Endothelial cell of umbilical vein (primary cell): ENCODE measurements around the gene BHLHE23. TPM values are rescaled to one million over a fixed set of nuclear protein-coding genes. Genes with fewer than 3 reads are reported as not detected.

Experiments
- BruUV-seq: library from RNA; stranded (reverse); fragments of 400-500 nt; replicated peaks from 2 replicates; lab custom pipeline; 2021; lab: Mats Ljungman, UMichigan
- CTCF ChIA-PET: fragments of 300-600, 350-600 bp; sonication (Branson Sonifier 250); formaldehyde crosslinking; loops from one replicate; lab custom pipeline; 2021; ENCODE audit warnings: antibody characterized with exemption, inconsistent platforms; lab: Charles Lee
- POLR2A ChIA-PET: fragments of 300-600, 350-600 bp; sonication (Branson Sonifier 250); formaldehyde crosslinking; loops from one replicate; lab custom pipeline; 2021; ENCODE audit warnings: antibody characterized with exemption, inconsistent platforms; lab: Charles Lee
- DNase-seq: peaks from one replicate; pipeline ENCODE4 v3.0.0-alpha.2; 2011; ENCODE audit warnings: low read depth, low spot score
- FAIRE-seq: peaks from 2 replicates; lab custom pipeline; 2011; peaks lifted over from hg19 to GRCh38; lab: Jason Lieb, UNC
- H2AFZ ChIP-seq: 2 replicates; pipeline ENCODE4 v1.6.0; 2012; ENCODE audit warnings: low read depth, low read length, control low read depth, inconsistent platforms
- H3K27ac ChIP-seq: 2 replicates; pipeline ENCODE4 v1.5.1; 2011; ENCODE audit warnings: low read depth, mild to moderate bottlenecking, control low read depth, low read length, moderate library complexity; ENCODE audit not compliant: insufficient read depth
- H3K27me3 ChIP-seq, 2 experiments: 2 replicates each; pipeline versions ENCODE4 v1.6.0 to v1.6.1; 2011; ENCODE audit warnings: low read length in 2 of 2, mixed read lengths in 1 of 2; ENCODE audit not compliant: control insufficient read depth in 2 of 2, insufficient read depth in 2 of 2
- H3K36me3 ChIP-seq, 2 experiments: 2 replicates in 1 of 2; 3 replicates in 1 of 2; pipeline ENCODE4 v1.5.1; 2011; ENCODE audit warnings: low read length in 2 of 2, mild to moderate bottlenecking in 1 of 2, moderate library complexity in 1 of 2; ENCODE audit not compliant: control insufficient read depth in 2 of 2, insufficient read depth in 2 of 2; ENCODE audit errors: extremely low read depth in 1 of 2
- H3K4me1 ChIP-seq: 3 replicates; pipeline ENCODE4 v1.5.1; 2011; ENCODE audit warnings: mild to moderate bottlenecking, low read length; ENCODE audit not compliant: control insufficient read depth, insufficient read depth; ENCODE audit errors: extremely low read depth
- H3K4me2 ChIP-seq: 2 replicates; pipeline ENCODE4 v1.6.1; 2011; ENCODE audit warnings: low read length, control low read depth, mixed read lengths; ENCODE audit not compliant: insufficient read depth
- H3K4me3 ChIP-seq, 3 experiments: fragments of 200-600 bp in 1 of 3; sonication (generic), shearing (Covaris generic) in 1 of 3; replicated peaks in 1 of 3; 2 replicates each; pipeline ENCODE4 v1.5.1; 2011 to 2016; ENCODE audit warnings: control low read depth in 3 of 3, low read length in 3 of 3, mild to moderate bottlenecking in 2 of 3, inconsistent platforms in 1 of 3, low read depth in 1 of 3, moderate library complexity in 1 of 3; ENCODE audit not compliant: insufficient read depth in 1 of 3
- H3K79me2 ChIP-seq: 2 replicates; pipeline ENCODE4 v1.6.0; 2012; ENCODE audit warnings: low read length, inconsistent platforms; ENCODE audit not compliant: control insufficient read depth, insufficient read depth
- H3K9ac ChIP-seq: replicated peaks from 2 replicates; pipeline ENCODE3; 2011; ENCODE audit warnings: low read length, control low read depth; ENCODE audit not compliant: insufficient read depth; ENCODE audit errors: extremely low read depth
- H3K9me1 ChIP-seq: replicated peaks from 3 replicates; pipeline ENCODE4 v1.6.0; 2011; ENCODE audit warnings: mild to moderate bottlenecking, low read length; ENCODE audit not compliant: control insufficient read depth, insufficient read depth; ENCODE audit errors: extremely low read depth
- H3K9me3 ChIP-seq: replicated peaks from 2 replicates; pipeline ENCODE4 v1.5.1; 2012; ENCODE audit warnings: low read length, inconsistent platforms; ENCODE audit not compliant: control insufficient read depth, insufficient read depth
- H4K20me1 ChIP-seq: replicated peaks from 2 replicates; pipeline ENCODE3; 2011; ENCODE audit warnings: mild to moderate bottlenecking, low read length; ENCODE audit not compliant: control insufficient read depth, insufficient read depth; ENCODE audit errors: extremely low read depth
- CTCF ChIP-seq, 2 donors: IDR thresholded peaks; 1 replicate in 1 of 2; 2 replicates in 1 of 2; pipeline ENCODE4 v1.5.1; 2011; ENCODE audit warnings: low read length in 2 of 2, mild to moderate bottlenecking in 2 of 2, moderate library complexity in 2 of 2, control low read depth in 1 of 2, inconsistent platforms in 1 of 2, low read depth in 1 of 2; ENCODE audit not compliant: insufficient read depth in 1 of 2; ENCODE audit errors: extremely low read depth in 1 of 2
- EZH2 ChIP-seq: IDR thresholded peaks from 2 replicates; pipeline ENCODE4 v1.6.1; 2012; ENCODE audit warnings: borderline replicate concordance, low read depth, mild to moderate bottlenecking, moderate library complexity, low read length, inconsistent platforms; ENCODE audit not compliant: severe bottlenecking
- FOS ChIP-seq: IDR thresholded peaks from 2 replicates; pipeline ENCODE4 v1.6.1; 2011; ENCODE audit warnings: mild to moderate bottlenecking, low read length, moderate library complexity, borderline replicate concordance; ENCODE audit not compliant: insufficient read depth
- GATA2 ChIP-seq: IDR thresholded peaks from 2 replicates; pipeline ENCODE4 v1.7.0; 2011; ENCODE audit warnings: low read depth, mild to moderate bottlenecking, moderate library complexity, mixed read lengths, low read length; ENCODE audit not compliant: insufficient read length, insufficient read depth
- JUN ChIP-seq: IDR thresholded peaks from 2 replicates; pipeline ENCODE4 v1.6.1; 2011; ENCODE audit warnings: borderline replicate concordance, low read depth; ENCODE audit not compliant: insufficient read length, insufficient read depth
- MAX ChIP-seq: IDR thresholded peaks from 2 replicates; pipeline ENCODE4 v1.6.1; 2011; ENCODE audit not compliant: insufficient read depth, insufficient read length
- MYC ChIP-seq: IDR thresholded peaks from one replicate; pipeline ENCODE4 v1.6.1; 2011; ENCODE audit warnings: mild to moderate bottlenecking, low read depth, low read length
- POLR2A ChIP-seq: IDR thresholded peaks from 2 replicates; pipeline ENCODE4 v1.6.1; 2012; ENCODE audit warnings: low read depth, mild to moderate bottlenecking, control low read depth, low read length
- POLR2AphosphoS5 ChIP-seq: IDR thresholded peaks from 2 replicates; pipeline ENCODE4 v1.6.1; 2012; ENCODE audit warnings: low read depth, mild to moderate bottlenecking, control low read depth, low read length, moderate library complexity; ENCODE audit not compliant: insufficient read depth
- dilution Hi-C: fragments of 300-500 bp; cut with MboI; formaldehyde crosslinking; loops from one replicate; pipeline ENCODE4 v1.15.0; 2019; ENCODE audit warnings: low sequenced_read_pairs; ENCODE audit not compliant: extremely low pct_ligation_motif_present
- intact Hi-C: fragments of 100-400 bp; cut with micrococcal nuclease; formaldehyde crosslinking; loops from one replicate; pipeline ENCODE4 v1.10.0; 2022
- polyA plus RNA-seq, 4 experiments: library from polyadenylated mRNA; depleted of rRNA in 3 of 4; stranded (reverse) in 3 of 4; unstranded in 1 of 4; fragments of >200 nt; gene quantifications; 2 replicates each; pipeline versions ENCODE4 v1.2.1 to v1.2.3, GENCODE V29; 2011 to 2012; ENCODE audit warnings: missing spikeins in 1 of 4
- total RNA-seq: library from RNA; stranded (reverse); gene quantifications from 2 replicates; pipeline ENCODE4 v1.2.3, GENCODE V29; 2021

The BHLHE23 gene
- total and polyA plus RNA-seq, 2 donors (not counting 3 experiments of a cell fraction or from before 2014, with no cell fraction given) = not detected

- ChIA-PET POLR2A (no interaction called here), CTCF (interaction anchor here (0.9 kb wide), 1 partner anchor 12 kb away, joined by 5 read pairs; no protein-coding TSS in a partner anchor)
- dilution Hi-C loops (no loop called here), intact Hi-C loops (no loop called here)
- no peak overlapping the region for H3K27ac ChIP-seq
- peaks cover 5 to 8% of the 10 kb centered on the region in 2 experiments for H3K27me3 ChIP-seq
- no peaks in the 10 kb centered on the region for H3K79me2 ChIP-seq
- DNase-seq (no peak), FAIRE-seq (no peak)
- H3K4me1 ChIP-seq = no peaks in the 10 kb centered on the region
- H3K36me3 ChIP-seq = no peaks in the 10 kb centered on the region
- H4K20me1 ChIP-seq = no peaks in the 10 kb centered on the region
- no TSS peak for BruUV-seq
- no peak overlapping the region for H3K9ac ChIP-seq
- H2AFZ ChIP-seq = no peak overlapping the region
- H3K4me3 ChIP-seq = no peak overlapping the region
- H3K9me3 ChIP-seq = no peaks in the 10 kb centered on the region
- no peaks in the 10 kb centered on the region for H3K9me1 ChIP-seq
- TF ChIP-seq EZH2 = no peak
- no peak for TF ChIP-seq FOS
- no peak for TF ChIP-seq MAX
- no peak for TF ChIP-seq JUN
- TF ChIP-seq MYC = no peak
- no peak for TF ChIP-seq POLR2A
- TF ChIP-seq CTCF (IDR thresholded peaks at IDR 0.05; ENCODE audit: extremely low read depth in 1 of 2, insufficient read depth in 1 of 2, low read depth in 1 of 2, low read length in 2 of 2) = no peak
- TF ChIP-seq POLR2AphosphoS5 = no peak
- no peak for TF ChIP-seq GATA2
- no peak overlapping the region for H3K4me2 ChIP-seq
These were observed 36.8 kb upstream of the BHLHE23 start for GRCh38 chr20:63043348-63044203.
